ENCODE data around the gene GOLGA2. TPM values are rescaled to one million over a fixed set of nuclear protein-coding genes. Genes with fewer than 3 reads are reported as not detected.

Gene GOLGA2
- total RNA-seq, 1 experiment from 2014 or later = 76.5 TPM

DNA sequence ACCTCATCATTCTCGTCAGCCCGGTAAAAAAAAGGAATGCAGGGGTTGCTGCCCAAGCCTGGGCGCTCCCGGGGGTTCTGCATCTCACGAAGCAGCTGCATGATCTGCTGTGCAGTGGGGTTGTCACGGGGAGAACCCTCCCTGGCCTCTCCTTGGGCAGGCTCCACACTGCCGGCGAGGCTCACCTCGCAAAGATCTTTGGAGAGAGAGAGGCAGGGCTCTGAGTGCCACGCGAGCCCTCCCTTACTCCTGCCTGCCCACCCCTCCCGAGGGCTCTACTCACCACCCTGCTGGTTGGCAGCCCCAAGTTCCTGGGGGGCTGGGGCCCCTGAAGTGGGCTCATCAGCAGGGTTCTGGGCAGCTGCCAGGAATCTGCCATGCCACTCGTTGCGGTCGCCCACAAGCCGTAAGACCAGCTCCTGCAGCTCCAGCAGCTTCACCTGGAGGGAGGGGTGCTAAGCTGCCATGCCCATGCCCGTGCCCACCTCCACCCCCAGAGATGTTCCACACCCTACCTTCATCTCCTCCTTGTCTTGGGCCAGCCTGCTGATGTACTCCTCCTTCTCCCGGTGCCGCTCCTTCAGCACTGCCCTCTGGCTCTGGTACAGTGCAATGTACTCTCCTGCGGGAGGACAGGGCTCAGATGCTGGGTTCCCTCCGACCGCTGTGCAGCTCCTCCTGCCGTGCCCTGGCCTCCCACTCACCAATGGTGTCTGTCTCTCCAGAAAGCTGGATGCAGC lies 18.6 kb downstream of the GOLGA2 start:
- DNase-seq (ENCODE audit: low read depth) = no peak

DNA sequence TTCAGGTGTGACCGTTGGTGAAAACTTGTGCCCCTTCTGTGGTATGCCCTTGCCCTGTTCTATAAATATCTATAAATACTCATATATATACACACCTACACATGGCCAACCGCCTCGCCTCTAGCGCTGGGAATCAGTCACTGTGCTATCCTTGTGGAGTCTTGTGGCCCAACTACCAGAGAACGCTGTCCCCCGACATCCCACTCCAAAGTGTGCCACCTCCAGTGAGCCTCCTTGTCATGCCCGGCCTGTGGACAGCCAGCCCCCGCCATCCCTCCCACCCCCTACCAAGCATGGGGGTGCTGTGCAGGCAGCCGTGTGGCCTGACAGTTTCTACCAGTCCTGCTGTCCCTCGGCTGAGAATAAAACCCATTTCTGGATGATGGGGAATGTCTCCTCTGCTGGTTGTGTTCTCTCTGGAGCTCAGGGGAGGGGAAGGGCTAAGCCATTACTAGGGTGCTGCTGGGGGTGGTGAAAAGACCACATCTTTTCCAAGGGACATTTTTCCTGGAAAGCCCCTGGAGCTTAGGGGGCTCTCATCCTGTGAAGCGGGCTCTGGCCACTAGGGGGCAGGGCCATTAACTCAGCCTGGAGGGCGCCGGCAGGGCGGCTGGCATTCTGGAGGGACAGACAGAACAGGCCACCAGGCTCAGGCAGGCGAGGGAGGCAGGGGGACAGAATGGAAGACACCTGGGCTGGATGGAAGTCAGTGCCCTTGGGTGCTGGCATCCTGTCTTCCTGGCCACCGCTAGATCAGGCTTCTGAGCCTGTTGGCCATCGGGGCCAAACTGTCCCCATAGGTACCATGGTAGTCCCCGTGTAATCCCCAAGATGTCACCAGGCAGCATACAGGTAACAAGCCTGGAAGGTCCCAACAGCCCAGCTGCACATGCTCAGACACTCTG lies 20.7 kb downstream of the GOLGA2 start:
- DNase-seq (ENCODE audit: low read depth) = peak; percentile 26

- DNase-seq (ENCODE audit: low read depth) = no peak
Observed at GRCh38 chr9:128254362-128254761, 21.4 kb downstream of the GOLGA2 start.

DNA sequence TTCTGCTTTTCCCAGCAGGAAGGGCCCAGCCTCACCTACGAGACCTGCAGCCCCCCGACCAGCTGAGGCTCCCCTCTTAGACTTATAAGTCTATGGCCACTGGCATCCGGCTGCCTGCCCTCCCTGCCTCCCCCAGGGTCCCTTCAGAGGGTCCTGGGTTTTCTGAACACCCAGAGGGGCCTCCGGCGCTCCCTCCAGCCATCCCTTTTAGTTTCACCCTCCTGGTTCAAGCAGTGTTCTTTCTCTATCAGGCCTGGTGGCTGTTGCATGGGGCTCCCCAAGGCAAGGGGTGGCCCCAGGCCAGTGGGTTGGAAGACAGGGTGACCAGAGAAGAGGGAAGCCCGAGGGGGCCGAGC lies 21.8 kb downstream of the GOLGA2 start:
- no peak for DNase-seq (ENCODE audit: low read depth)

DNA sequence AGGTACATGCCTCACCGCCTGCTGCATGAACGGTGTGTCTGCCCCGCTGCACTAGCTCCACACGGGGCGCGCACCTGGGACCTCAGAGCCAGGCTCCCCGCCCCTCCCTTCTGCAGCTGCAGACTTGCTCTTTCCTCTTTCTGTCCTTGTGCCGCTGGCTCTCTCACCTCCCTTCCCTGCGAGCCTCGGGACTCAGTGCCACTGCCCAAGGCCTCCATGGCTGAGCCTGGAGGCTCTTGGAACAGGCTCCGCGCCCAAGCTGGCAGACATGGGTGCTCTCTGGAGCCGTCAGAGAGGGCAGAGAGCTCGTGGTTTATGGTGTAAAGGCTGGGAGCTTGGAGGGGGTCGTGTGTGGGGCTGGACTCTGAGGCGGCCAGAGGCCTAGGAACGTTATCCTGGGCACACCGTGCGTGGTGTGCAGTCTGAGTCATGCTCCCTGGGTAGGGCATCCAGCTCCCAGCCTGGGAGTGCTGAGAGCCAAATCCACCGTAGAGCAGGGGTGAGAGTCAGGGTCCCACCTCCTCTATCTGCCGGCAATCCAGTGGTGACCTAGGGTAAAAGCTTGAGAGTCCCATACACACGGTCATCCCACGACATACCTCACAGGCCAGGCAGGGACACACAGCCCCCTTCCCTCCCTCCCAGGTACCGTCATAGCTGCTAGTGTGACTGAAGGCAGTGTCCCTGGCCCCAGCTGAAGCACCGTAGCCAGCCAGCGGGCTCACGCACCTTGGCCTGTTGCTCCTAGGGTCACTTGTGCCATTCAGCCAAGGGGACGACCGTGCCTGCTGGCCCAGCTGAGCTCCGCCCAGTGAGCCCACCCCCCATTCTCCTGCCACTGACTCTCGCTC lies 22.4 kb downstream of the GOLGA2 start:
- DNase-seq (ENCODE audit: low read depth) = no peak

GRCh38 chr9:128252317-128253139 lies 23.3 kb downstream of the GOLGA2 start:
- no peak for DNase-seq (ENCODE audit: low read depth)

DNA sequence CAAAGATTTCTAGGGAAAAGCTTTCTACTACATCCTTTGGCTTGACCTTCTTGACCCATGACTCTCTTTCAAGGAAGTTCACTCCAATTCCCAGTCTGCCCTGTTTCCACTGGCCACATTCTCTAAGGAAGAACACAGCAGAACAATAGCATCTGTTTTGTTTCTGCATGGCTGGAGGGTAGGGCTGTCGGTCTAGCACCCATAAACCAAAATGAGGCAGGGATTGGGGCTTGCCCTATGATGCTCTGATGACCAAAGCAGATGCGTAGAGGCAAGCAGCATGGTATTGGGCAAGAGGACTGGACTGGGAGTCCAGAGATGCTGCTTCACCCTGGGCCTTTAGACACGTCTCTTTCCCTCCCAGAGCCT lies 24.1 kb downstream of the GOLGA2 start:
- peak; percentile 62 for DNase-seq (ENCODE audit: low read depth)

DNA sequence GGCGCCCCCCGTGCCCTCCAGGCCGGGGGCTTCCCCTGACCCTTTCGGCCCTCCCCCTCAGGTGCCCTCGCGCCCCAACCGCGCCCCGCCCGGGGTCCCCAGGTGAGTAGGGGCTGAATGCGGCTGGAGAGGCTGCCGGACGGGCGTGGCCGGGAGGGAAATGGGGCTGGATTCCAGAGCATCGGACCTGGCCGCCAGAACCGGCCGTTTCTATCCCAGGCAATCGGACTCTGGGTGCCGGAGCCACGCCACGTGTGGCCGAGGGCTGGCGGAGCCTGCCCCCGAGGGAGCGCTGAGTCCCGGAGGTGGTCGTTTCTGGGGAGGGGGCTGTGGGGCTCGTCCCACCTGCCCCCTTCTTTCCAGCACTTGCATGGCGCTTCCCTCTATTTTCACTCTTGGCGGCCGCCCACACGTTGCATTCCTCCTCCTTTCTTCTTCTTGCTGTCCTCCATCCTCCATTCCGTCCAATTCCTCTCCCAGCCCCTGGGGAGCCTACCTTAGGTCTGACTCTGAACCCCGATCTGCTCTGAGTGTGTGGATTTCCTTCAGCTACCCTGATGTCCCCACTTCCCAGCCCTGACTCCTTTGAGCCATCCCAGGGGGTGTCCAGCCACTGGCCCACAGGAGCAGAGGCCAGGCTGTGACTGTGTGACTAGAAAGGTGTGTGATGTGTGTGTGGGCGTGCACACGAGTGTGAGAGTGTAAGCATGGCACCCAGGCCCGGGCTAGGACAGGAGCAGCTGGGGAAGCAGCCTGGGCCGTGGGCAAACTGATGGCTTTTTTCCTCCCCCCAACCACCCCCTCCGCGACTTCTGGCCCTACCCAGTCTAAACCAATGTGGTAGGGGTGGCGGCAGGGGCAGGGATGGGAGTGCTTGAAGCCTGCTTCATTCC lies 24.7 kb downstream of the GOLGA2 start:
- DNase-seq (ENCODE audit: low read depth) = no peak

DNA sequence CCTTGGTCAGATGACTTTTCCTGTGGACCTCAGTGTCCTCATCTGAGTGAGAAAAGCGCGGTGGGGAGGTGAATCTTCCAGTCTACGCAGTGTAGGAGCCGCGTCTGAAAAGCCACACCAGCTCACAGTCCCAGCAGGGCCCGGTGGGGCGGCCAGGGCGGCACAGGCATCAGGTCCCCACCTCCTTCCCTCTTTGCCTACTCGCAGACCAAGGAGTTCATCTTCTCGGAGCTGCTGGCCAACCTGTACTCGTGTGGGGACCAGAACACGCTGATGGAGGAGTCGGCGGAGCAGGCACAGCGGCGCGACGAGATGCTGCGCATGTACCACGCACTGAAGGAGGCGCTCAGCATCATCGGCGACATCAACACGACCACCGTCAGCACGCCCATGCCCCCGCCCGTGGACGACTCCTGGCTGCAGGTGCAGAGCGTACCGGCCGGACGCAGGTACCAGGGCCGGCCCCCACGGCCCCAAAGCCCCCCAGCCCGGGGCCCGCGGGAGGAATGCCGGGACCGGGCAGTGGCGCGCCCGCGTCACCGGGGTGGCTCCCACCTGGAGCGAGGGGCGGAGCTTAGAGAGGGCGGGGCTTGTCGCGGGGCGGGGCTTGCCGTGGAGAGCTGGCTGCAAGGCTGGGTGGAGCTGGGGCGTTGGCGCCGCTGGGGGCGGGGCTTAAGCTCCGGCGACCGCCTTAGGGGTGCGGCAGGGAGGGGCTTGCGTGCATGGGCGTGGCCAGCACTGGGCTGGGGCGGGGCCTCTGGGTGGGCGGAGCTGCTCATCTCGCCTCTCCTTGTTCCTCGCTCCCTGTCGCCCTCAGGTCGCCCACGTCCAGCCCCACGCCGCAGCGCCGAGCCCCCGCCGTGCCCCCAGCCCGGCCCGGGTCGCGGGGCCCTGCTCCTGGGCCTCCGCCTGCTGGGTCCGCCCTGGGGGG lies 25.6 kb downstream of the GOLGA2 start:
- peak; percentile 43 for DNase-seq (ENCODE audit: low read depth)

DNA sequence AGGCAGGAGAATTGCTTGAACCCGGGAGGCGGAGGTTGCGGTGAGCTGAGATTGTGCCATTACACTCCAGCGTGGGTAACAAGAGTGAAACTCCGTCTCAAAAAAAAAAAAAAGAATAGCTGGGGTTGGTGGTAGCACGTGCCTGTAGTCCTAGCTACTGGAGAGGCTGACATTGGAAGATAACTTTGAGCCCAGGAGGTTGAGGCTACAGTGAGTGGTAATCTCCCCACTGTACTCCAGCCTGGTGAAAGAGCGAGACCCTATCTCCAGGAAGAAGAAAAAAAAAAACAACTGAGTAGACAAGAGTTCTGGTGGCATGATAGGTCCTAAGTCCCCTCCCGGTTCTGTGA lies 26.3 kb downstream of the GOLGA2 start:
- no peak for DNase-seq (ENCODE audit: low read depth)

DNA sequence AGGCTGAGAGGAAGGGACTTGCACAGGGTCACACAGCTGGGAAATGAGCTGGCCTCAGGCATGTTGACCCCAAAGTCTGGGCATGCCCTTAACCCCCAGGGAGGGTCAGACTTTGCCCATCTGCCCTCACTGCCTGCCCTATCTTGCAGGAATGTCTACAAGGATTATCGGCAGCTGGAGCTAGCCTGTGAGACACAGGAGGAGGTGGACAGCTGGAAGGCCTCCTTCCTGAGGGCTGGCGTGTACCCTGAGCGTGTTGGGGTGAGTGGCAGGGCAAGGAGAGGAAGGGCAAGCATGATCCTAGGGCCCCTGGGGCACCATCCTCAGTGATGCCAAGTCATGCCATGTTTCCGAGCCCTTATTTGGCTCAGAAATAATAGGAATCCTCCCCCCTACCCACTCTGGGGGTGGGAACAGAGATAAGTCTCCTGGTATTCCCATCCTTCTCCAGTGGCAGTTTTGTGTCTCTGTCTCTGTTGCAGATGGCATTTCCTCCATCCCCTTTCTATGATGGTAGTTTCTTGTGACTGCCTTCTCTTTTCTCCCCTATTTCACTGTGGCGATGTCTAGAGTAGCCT lies 28.5 kb downstream of the GOLGA2 start:
- peak; percentile 70 for DNase-seq (ENCODE audit: low read depth)

GRCh38 chr9:128246471-128246870 lies 29.3 kb downstream of the GOLGA2 start:
- DNase-seq (ENCODE audit: low read depth) = no peak

- DNase-seq (ENCODE audit: low read depth) = no peak
Observed at GRCh38 chr9:128245421-128246151, 30.2 kb downstream of the GOLGA2 start.

DNA sequence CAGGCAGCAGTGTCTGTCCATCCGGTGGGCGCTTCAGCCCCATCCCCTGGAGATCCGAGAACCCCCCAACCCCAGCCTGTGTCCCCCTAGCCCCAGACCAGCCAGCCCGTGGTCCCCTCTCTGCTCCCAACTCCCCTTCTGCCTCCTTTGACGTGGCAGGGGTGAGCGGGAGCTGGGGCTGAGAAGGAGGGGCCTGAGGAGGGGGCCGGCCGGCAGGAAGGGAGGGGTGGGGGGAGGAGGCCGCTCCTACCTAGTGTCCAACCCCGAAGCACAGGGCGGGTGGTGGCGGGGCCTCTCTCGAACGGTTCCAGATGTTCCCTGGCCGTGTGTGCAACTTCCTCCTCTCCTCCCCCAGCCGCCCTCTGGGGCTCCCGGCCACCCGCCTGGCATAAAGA lies 31.0 kb downstream of the GOLGA2 start:
- no peak for DNase-seq (ENCODE audit: low read depth)

DNA sequence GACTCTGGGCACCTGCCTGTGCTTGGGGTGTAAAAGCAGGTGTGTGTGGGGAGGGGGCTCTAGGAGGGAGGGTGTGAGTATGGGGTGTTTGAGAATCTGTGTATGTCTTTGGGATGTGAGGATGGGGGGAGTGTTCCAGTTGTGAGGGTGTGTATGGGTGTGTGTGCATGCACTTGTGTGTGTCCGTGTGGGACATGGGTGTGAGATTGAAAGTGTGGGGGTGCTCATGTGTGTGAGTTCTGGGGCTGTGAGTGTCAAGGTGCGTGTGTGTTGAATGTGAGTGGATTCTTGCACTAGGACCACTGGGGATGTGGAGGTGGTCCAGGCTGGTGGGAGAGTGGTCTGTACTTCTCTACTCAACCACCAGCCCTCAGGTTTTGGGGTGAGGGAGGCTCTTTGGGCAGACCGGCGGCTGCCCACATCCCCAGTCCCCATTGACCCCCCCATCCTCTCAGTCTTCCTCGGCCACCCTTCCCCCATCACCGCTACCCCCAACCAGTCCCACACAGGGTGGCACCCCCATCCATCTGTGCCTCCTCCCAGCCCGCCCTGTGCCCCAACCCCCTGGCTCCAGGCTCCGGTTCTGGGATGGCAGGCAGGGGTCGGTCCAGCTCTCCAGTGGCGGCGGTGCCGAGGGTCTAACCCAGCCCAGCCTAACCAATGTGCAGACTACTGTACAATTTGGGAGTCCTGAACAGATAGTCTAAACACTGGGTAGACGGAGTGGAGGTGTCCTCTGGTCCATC lies 31.5 kb downstream of the GOLGA2 start:
- no peak for DNase-seq (ENCODE audit: low read depth)

DNA sequence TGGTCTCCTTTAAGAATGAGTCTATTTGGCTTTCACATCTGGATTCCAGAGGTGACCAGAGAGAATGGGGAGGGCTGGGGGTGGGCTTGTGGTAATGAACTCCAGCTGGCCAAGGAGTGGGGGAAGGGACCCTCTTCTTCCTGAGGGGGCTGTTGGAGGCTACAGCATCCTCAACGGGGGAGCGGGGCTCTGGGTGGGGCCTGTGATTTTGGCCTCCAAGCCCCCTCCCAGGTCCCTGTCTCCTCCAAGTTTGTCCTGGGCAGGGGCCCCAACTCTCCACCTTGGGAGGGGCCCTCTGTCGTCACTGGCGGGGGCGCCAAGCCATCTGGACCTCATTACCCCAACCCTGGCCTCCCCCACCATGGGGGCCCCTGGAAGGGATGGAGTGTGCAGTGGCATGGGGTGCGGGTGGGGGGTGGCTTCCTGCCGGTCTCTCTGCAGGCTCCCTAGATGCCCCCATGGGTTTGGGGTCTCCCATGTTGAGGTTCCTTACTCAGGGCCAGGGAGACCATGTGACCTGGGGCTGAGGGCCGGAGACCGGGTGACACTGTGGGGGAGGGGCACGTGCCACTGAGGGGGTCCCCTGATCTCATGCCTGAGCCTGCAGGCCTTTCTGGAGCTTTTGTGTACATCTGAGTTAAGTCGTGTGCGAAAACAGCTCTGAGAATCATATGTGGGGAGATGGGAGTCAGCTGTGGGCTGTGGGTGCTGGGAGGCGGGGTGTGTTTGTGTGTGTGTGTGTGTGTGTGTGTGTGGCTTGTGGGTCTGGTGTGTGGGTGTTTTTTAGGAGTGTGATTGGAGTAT lies 32.4 kb downstream of the GOLGA2 start:
- DNase-seq (ENCODE audit: low read depth) = no peak

Measured in LHCN-M2 (cell line).